K562 (cell line): ENCODE data around the gene MINDY4. TPM values are rescaled to one million over a fixed set of nuclear protein-coding genes. Genes with fewer than 3 reads are reported as not detected.

Experiments
- ATAC-seq: fragments of 200-7000 bp; cut with Tn5 transposase; 3 replicates; pipeline ENCODE4 v1.9.1; 2020; ENCODE audit warnings: moderate library complexity
- BruUV-seq: library from RNA; stranded (reverse); fragments of 400-500 nt; replicated peaks from 2 replicates; lab custom pipeline; 2021; lab: Mats Ljungman, UMichigan
- CTCF ChIA-PET: fragments of 300-600 bp; formaldehyde crosslinking; extraction: SDS; loops from one replicate; lab custom pipeline; 2021; ENCODE audit warnings: low intra/inter-chr PET ratio; lab: Yijun Ruan, JAX
- POLR2A ChIA-PET: fragments of 300-600, 350-650 bp; sonication (Branson Sonifier 250); formaldehyde crosslinking; extraction: SDS; loops from one replicate; lab custom pipeline; 2021; ENCODE audit warnings: antibody characterized with exemption, inconsistent platforms; lab: Yijun Ruan, JAX
- DNase-seq, 4 experiments: peaks; one replicate each; pipeline versions ENCODE4 v3.0.0 to v3.0.0-alpha.2; 2011 to 2018; ENCODE audit warnings: low spot score in 3 of 4, mixed read lengths in 3 of 4; ENCODE audit errors: extremely low read depth in 1 of 4
- FAIRE-seq: peaks from 2 replicates; lab custom pipeline; 2011; peaks lifted over from hg19 to GRCh38; lab: Jason Lieb, UNC
- H2AFZ ChIP-seq: 2 replicates; pipeline ENCODE4 v1.6.0; 2011; ENCODE audit warnings: low read depth, low read length, control low read depth, inconsistent platforms
- H3K27ac ChIP-seq: fragments of 200-600 bp; 3 replicates; pipeline ENCODE4 v1.8.0; 2011; ENCODE audit warnings: low read depth, mild to moderate bottlenecking, control low read depth, inconsistent platforms, low read length, moderate library complexity, mixed read lengths; ENCODE audit errors: extremely low read depth
- H3K27me3 ChIP-seq, 2 experiments: fragments of 300-600 bp in 1 of 2; 2 replicates in 1 of 2; 3 replicates in 1 of 2; pipeline versions ENCODE4 v1.6.0 to v1.8.0; 2011; ENCODE audit warnings: inconsistent platforms in 2 of 2, low read length in 2 of 2, mild to moderate bottlenecking in 1 of 2, mixed read lengths in 1 of 2, moderate library complexity in 1 of 2; ENCODE audit not compliant: control insufficient read depth in 2 of 2, insufficient read depth in 2 of 2
- H3K36me3 ChIP-seq: fragments of 300-600 bp; 3 replicates; pipeline ENCODE4 v1.8.0; 2011; ENCODE audit warnings: mild to moderate bottlenecking, low read length, inconsistent platforms; ENCODE audit not compliant: control insufficient read depth, insufficient read depth
- H3K4me1 ChIP-seq, 2 experiments: fragments of 200-600 bp in 1 of 2; replicated peaks in 1 of 2; 2 replicates in 1 of 2; 3 replicates in 1 of 2; pipeline versions ENCODE4 v1.5.1 to v1.8.0; 2011; ENCODE audit warnings: inconsistent platforms in 2 of 2, low read length in 2 of 2, mild to moderate bottlenecking in 1 of 2, mixed read lengths in 1 of 2, moderate library complexity in 1 of 2; ENCODE audit not compliant: control insufficient read depth in 2 of 2, insufficient read depth in 2 of 2
- H3K4me2 ChIP-seq: 2 replicates; pipeline ENCODE4 v1.6.1; 2011; ENCODE audit warnings: low read length, control low read depth, inconsistent platforms, mixed read lengths; ENCODE audit not compliant: insufficient read depth
- H3K4me3 ChIP-seq: fragments of 200-600 bp; sonication (generic), shearing (Covaris generic); 2 replicates; pipeline ENCODE4 v1.5.1; 2016; ENCODE audit warnings: control low read depth, inconsistent platforms
- H3K79me2 ChIP-seq: fragments of 200-600 bp; 3 replicates; pipeline ENCODE4 v1.8.0; 2011; ENCODE audit warnings: low read length, inconsistent platforms; ENCODE audit not compliant: control insufficient read depth, insufficient read depth
- H3K9ac ChIP-seq, 2 experiments: 2 replicates each; pipeline versions ENCODE4 v1.6.0 to v1.6.1; 2011; ENCODE audit warnings: low read depth in 2 of 2, low read length in 2 of 2, control low read depth in 1 of 2, inconsistent platforms in 1 of 2, mild to moderate bottlenecking in 1 of 2, mixed read lengths in 1 of 2; ENCODE audit not compliant: insufficient read depth in 1 of 2
- H3K9me1 ChIP-seq: one replicate; pipeline ENCODE4 v1.6.0; 2011; ENCODE audit warnings: inconsistent platforms, mild to moderate bottlenecking, low read length, moderate library complexity; ENCODE audit not compliant: control insufficient read depth, insufficient read depth
- H3K9me3 ChIP-seq: replicated peaks from 2 replicates; pipeline ENCODE4 v1.5.1; 2011; ENCODE audit warnings: low read depth, low read length, inconsistent platforms; ENCODE audit not compliant: control insufficient read depth, insufficient read depth
- H4K20me1 ChIP-seq: replicated peaks from 2 replicates; pipeline ENCODE4 v1.6.1; 2011; ENCODE audit warnings: low read length, inconsistent platforms, mixed read lengths; ENCODE audit not compliant: control insufficient read depth, insufficient read depth
- EZH2 ChIP-seq: IDR thresholded peaks from 2 replicates; pipeline ENCODE4 v1.6.1; 2012; ENCODE audit warnings: low read depth, mild to moderate bottlenecking, inconsistent platforms, low read length, borderline replicate concordance
- GABPB2 ChIP-seq: fragments of 250-450 bp; sonication (Bioruptor Pico); conservative IDR thresholded peaks from 2 replicates; pipeline ENCODE4 v1.5.1; 2021; ENCODE audit warnings: mild to moderate bottlenecking
- TBP ChIP-seq: optimal IDR thresholded peaks from 2 replicates; pipeline ENCODE3; 2011; ENCODE audit warnings: low read depth, low read length, improper control_type of control experiment
- U2AF1 ChIP-seq: fragments of 200-400 bp; formaldehyde crosslinking; optimal IDR thresholded peaks from 2 replicates; pipeline ENCODE3; 2017; ENCODE audit warnings: mild to moderate bottlenecking, low read depth, low read length, moderate library complexity
- WGBS: fragments of 100-300 bp; shearing (Covaris generic); methylation state at CpG from one replicate; pipeline ENCODE4 v1.1.6; 2016; ENCODE audit warnings: low coverage, mixed read lengths; ENCODE audit not compliant: insufficient coverage; ENCODE audit errors: missing lambda C conversion rate; 5-methylcytosine and 5-hydroxymethylcytosine counted together
- in situ Hi-C: fragments of 300-500 bp; cut with MboI; formaldehyde crosslinking; loops from 4 replicates; pipeline ENCODE4 v1.15.0; 2018; ENCODE audit warnings: inconsistent platforms, mixed read lengths
- intact Hi-C: fragments of 100-400 bp; cut with micrococcal nuclease; formaldehyde crosslinking; loops from 2 replicates; pipeline ENCODE4 v1.14.2; 2022
- polyA plus RNA-seq, 8 experiments: library from polyadenylated mRNA; depleted of rRNA in 4 of 8; stranded (reverse) in 5 of 8; unstranded in 3 of 8; fragments of >200 nt; fragmentation: Nextera tagmentation in 2 of 8; fragmentation: Illumina TruSeq in 1 of 8; extraction: Ambion mirVana in 2 of 8; extraction: Trizol in 1 of 8; gene quantifications; 2 replicates each; pipeline versions ENCODE4 v1.2.1 to v1.2.3, GENCODE V29; 2011 to 2014; ENCODE audit warnings: inconsistent platforms in 1 of 8, missing spikeins in 1 of 8
- total RNA-seq, 7 experiments: library from RNA; depleted of rRNA in 6 of 7; stranded (reverse); fragments of >200 nt in 6 of 7; fragmentation: Illumina TruSeq in 2 of 7; extraction: Trizol in 2 of 7; gene quantifications; 2 replicates each; pipeline versions ENCODE4 v1.2.1 to v1.2.3, GENCODE V29; 2011 to 2021; ENCODE audit warnings: low replicate concordance in 1 of 7
- TF ChIP-seq, protein P1 (sequence below), 3 experiments: fragments of 200-800 bp in 1 of 3; sonication (Bioruptor generic) in 1 of 3; sonication (generic) in 1 of 3; formaldehyde crosslinking in 1 of 3; IDR thresholded peaks; 2 replicates each; pipeline versions ENCODE4 v1.6.1 to v1.8.0; 2016 to 2022; ENCODE audit warnings: mild to moderate bottlenecking in 2 of 3, missing compliant biosample characterization in 2 of 3, missing genetic modification characterization in 2 of 3, missing genetic modification reagents in 1 of 3

MINDY4 gene
- total and polyA plus RNA-seq, 9 of the 15 experiments (the other 6 are each of a cell fraction or from before 2014, with no cell fraction given), result 2.1 to 16.7 (median 11.0) TPM

DNA sequence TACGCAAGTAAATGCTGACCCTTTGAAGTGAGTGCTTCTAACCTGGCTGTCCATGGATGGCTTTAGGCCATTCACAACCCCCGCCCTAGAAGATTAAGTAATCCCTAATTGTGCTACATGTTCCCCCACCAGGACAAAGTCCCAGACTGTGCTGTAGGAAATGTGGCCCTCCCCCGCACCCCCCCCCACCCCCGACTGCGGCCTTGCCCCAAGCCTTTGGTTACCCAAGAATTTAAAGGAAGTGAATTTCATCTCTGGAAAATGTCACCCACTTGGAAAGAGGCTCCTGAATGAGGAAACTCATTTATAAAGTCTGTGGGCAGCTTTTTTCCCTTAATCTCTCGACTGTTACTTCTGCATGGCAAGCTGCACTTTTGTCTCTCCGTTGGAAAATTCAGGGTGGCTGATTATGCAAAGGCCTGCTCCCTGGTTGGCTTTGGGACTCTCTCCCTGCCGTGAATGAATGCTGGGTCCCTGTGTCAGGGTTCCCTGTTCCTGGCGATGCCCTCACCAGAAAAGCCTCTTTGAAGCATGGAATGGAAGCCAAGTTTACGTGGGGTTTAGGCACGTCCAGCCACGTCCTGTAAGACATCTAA, 109.0 kb downstream of the MINDY4 start:
- DNase-seq (no peak), ATAC-seq (no peak), FAIRE-seq (no peak)
- in situ Hi-C loops (no loop called here), intact Hi-C loops (no loop called here)
- Histone ChIP-seq H2AFZ (no peak overlapping the region), H3K4me2 (no peak overlapping the region), H3K9ac (no peak overlapping the region), H3K27ac (no peak overlapping the region), H3K27me3 (no peaks in the 10 kb centered on the region), H4K20me1 (no peaks in the 10 kb centered on the region), H3K9me1 (peaks cover 2% of the 10 kb centered on the region), H3K36me3 (no peaks in the 10 kb centered on the region), H3K9me3 (no peaks in the 10 kb centered on the region), H3K4me1 (peaks cover 5 to 17% of the 10 kb centered on the region in 2 experiments; a peak in 4 of 5 replicates), H3K4me3 (no peak overlapping the region), H3K79me2 (no peaks in the 10 kb centered on the region)
- TF ChIP-seq, protein P1, sequence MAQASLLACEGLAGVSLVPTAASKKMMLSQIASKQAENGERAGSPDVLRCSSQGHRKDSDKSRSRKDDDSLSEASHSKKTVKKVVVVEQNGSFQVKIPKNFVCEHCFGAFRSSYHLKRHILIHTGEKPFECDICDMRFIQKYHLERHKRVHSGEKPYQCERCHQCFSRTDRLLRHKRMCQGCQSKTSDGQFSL (CRISPR knock-in tag; IDR thresholded peaks at IDR 0.05), result no peak
- TF ChIP-seq, protein P1 (tag; IDR thresholded peaks at IDR 0.05), result 0 out of 4 replicates have a peak, but pooled peaks of 1 of the 2 experiments have one; percentile 34
- TF ChIP-seq TBP (no peak), GABPB2 (no peak)
- POLR2A ChIA-PET, result interaction anchor here (0.8 kb wide), 1 partner anchor 10 kb away, joined by 3 read pairs; no protein-coding TSS in a partner anchor
- BruUV-seq, result no TSS peak
- CTCF ChIA-PET, result no interaction called here
- 56% methylated on average over 9 of the region's 12 CpGs for WGBS

DNA sequence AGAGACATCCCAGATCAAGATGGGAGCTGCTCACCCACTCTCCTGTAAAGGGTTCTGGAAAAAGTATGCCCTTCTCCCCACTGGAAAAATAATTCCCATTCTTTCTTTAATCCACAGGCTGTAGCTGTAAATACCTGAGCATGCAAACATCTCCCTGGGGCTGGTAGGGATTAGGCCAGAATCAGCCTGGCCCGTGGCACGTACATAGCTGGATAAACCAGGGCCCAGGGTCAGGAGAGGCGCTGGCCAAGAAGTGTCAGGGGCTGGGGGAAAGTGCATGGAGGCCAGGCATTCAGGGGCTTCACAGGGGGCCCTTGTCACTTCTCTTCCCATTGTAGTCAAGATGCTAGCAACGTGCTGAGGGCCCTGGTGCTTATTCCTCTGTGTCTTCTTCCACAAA, 109.7 kb downstream of the MINDY4 start:
- Histone ChIP-seq H3K4me3 (no peak overlapping the region), H3K9ac (no peak overlapping the region), H3K4me1 (peaks cover 5 to 17% of the 10 kb centered on the region in 2 experiments; a peak in 4 of 5 replicates), H3K27me3 (no peaks in the 10 kb centered on the region), H3K27ac (no peak overlapping the region), H3K4me2 (no peak overlapping the region), H3K79me2 (no peaks in the 10 kb centered on the region), H3K36me3 (no peaks in the 10 kb centered on the region), H4K20me1 (no peaks in the 10 kb centered on the region), H3K9me3 (no peaks in the 10 kb centered on the region), H3K9me1 (peaks cover 2% of the 10 kb centered on the region), H2AFZ (no peak overlapping the region)
- WGBS, result 61% methylated on average over 4 of the region's 4 CpGs
- DNase-seq (no peak), ATAC-seq (no peak), FAIRE-seq (no peak)
- ChIA-PET POLR2A (no interaction called here), CTCF (no interaction called here)
- TF ChIP-seq U2AF1, result no peak
- no peak for TF ChIP-seq EZH2
- in situ Hi-C loops, result no loop called here
- intact Hi-C loops, result no loop called here
- BruUV-seq, result no TSS peak
